NB4 (cell line): ENCODE data around the gene PRKG1.
"Not testable (repeated sequence)": the region's sequence is repeated elsewhere in the genome, so short reads cannot be mapped to it uniquely, and the experiment has no call there.

ENCODE experiments used
- DNase-seq: peaks from one replicate; pipeline ENCODE4 v3.0.0; 2010; ENCODE audit warnings: low read depth
- H3K4me3 ChIP-seq: one replicate; pipeline ENCODE4 v1.5.1; 2011; ENCODE audit warnings: mild to moderate bottlenecking, low read depth, low read length, moderate library complexity
- CTCF ChIP-seq: IDR thresholded peaks from one replicate; pipeline ENCODE4 v1.5.1; 2012; ENCODE audit warnings: low read depth, low read length
- MAX ChIP-seq: IDR thresholded peaks from 2 replicates; pipeline ENCODE4 v1.6.1; 2011; ENCODE audit warnings: low read depth, low read length
- MYC ChIP-seq: IDR thresholded peaks from 2 replicates; pipeline ENCODE4 v1.6.1; 2011; ENCODE audit warnings: low read depth, low read length
- POLR2A ChIP-seq: IDR thresholded peaks from 2 replicates; pipeline ENCODE4 v1.6.1; 2011; ENCODE audit warnings: mild to moderate bottlenecking; ENCODE audit not compliant: insufficient read length; ENCODE audit errors: extremely low read depth

Gene PRKG1

GRCh38 chr10:51325649-51326048 lies 251.4 kb downstream of the PRKG1 start:
- TF ChIP-seq CTCF (no peak), MAX (no peak), POLR2A (no peak), MYC (no peak)
- DNase-seq: no peak

GRCh38 chr10:51326174-51326573 lies 251.9 kb downstream of the PRKG1 start:
- TF ChIP-seq MYC (no peak), POLR2A (no peak)
- no peak for DNase-seq

More at GRCh38 chr10:51325649-51326048, 251.4 kb downstream of the PRKG1 start:
- H3K4me3 ChIP-seq: no peak overlapping the region

GRCh38 chr10:51327432-51327831 lies 253.1 kb downstream of the PRKG1 start:
- DNase-seq: no peak
- no peak overlapping the region for H3K4me3 ChIP-seq
- no peak for TF ChIP-seq POLR2A
- no peak for TF ChIP-seq CTCF
- TF ChIP-seq MYC: no peak
- no peak for TF ChIP-seq MAX

More at GRCh38 chr10:51326174-51326573, 251.9 kb downstream of the PRKG1 start:
- H3K4me3 ChIP-seq: no peak overlapping the region

- DNase-seq: no peak
- no peak overlapping the region for H3K4me3 ChIP-seq
- TF ChIP-seq POLR2A: no peak
- TF ChIP-seq MYC: no peak
- no peak for TF ChIP-seq MAX
- TF ChIP-seq CTCF: no peak
These were observed 266.1 kb downstream of the PRKG1 start for GRCh38 chr10:51340366-51340765.

GRCh38 chr10:51340845-51341610 lies 266.7 kb downstream of the PRKG1 start:
- peak; percentile 3 for DNase-seq
- TF ChIP-seq POLR2A (no peak), MYC (no peak), MAX (no peak), CTCF (no peak)
- H3K4me3 ChIP-seq: no peak overlapping the region

GRCh38 chr10:51341745-51342144 lies 267.5 kb downstream of the PRKG1 start:
- not testable (repeated sequence) for DNase-seq, H3K4me3 ChIP-seq

GRCh38 chr10:51342381-51342780 lies 268.1 kb downstream of the PRKG1 start:
- TF ChIP-seq MAX (no peak), POLR2A (no peak)
- no peak for DNase-seq
- no peak overlapping the region for H3K4me3 ChIP-seq
